OCI-LY1 (cell line): ENCODE measurements around the gene ASAP3.

Source experiments
- EZH2 ChIP-seq: fragments of 200-600 bp; sonication (generic), shearing (Covaris generic); IDR thresholded peaks from 2 replicates; pipeline ENCODE4 v1.8.0; 2017; ENCODE audit warnings: borderline replicate concordance, mixed run types, mild to moderate bottlenecking, antibody characterized with exemption, low read length, moderate library complexity, mixed read lengths
- TF ChIP-seq, protein P1 (sequence below): fragments of 200-600 bp; sonication (generic), shearing (Covaris generic); IDR thresholded peaks from 2 replicates; pipeline ENCODE4 v1.5.1; 2017; ENCODE audit warnings: mild to moderate bottlenecking, antibody characterized with exemption, low read length, moderate library complexity, mixed read lengths

DNA sequence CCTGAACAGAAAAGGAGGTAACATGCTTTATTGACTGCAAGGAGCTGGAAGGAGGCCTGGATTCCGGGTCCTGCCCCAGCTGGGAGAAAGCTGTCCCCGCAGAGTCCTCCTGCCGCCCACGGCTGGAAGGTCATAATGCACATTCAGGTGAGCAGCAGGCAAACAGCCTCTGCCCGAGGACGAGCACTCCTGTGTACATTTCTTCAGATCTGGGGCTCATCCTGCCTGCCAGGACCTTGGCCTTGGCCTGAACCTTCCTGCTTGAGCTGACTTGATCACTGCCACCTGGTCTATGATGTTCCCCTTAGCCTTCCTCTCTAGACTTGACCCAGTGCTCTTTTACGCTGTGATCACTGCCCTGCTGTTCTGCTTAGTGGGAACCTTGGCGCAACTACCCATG lies 96.5 kb downstream of the ASAP3 start:
- TF ChIP-seq, protein P1, sequence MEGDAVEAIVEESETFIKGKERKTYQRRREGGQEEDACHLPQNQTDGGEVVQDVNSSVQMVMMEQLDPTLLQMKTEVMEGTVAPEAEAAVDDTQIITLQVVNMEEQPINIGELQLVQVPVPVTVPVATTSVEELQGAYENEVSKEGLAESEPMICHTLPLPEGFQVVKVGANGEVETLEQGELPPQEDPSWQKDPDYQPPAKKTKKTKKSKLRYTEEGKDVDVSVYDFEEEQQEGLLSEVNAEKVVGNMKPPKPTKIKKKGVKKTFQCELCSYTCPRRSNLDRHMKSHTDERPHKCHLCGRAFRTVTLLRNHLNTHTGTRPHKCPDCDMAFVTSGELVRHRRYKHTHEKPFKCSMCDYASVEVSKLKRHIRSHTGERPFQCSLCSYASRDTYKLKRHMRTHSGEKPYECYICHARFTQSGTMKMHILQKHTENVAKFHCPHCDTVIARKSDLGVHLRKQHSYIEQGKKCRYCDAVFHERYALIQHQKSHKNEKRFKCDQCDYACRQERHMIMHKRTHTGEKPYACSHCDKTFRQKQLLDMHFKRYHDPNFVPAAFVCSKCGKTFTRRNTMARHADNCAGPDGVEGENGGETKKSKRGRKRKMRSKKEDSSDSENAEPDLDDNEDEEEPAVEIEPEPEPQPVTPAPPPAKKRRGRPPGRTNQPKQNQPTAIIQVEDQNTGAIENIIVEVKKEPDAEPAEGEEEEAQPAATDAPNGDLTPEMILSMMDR = no peak
- no peak for TF ChIP-seq EZH2
